H9 (cell line): ENCODE data around the gene DEFB128. TPM values are rescaled to one million over a fixed set of nuclear protein-coding genes. Genes with fewer than 3 reads are reported as not detected.

ENCODE experiments used
- DNase-seq: peaks from one replicate; pipeline ENCODE4 v3.0.0-alpha.2; 2017
- H2AFZ ChIP-seq: one replicate; pipeline ENCODE4 v1.6.1; 2013; ENCODE audit warnings: mild to moderate bottlenecking, low read length, control low read depth, moderate library complexity
- H2AK5ac ChIP-seq: 2 replicates; pipeline ENCODE4 v1.6.1; 2013; ENCODE audit warnings: low read length, control low read depth, mixed read lengths; ENCODE audit not compliant: insufficient read length
- H2BK120ac ChIP-seq: one replicate; pipeline ENCODE4 v1.6.1; 2013; ENCODE audit warnings: low read depth, mild to moderate bottlenecking, low read length, control low read depth, inconsistent platforms; ENCODE audit not compliant: poor library complexity, severe bottlenecking
- H2BK12ac ChIP-seq: 2 replicates; pipeline ENCODE4 v1.6.1; 2013; ENCODE audit warnings: low read length, control low read depth, mixed read lengths, low read depth; ENCODE audit not compliant: insufficient read length
- H2BK15ac ChIP-seq: 2 replicates; pipeline ENCODE4 v1.6.1; 2013; ENCODE audit warnings: low read depth, low read length, control low read depth
- H2BK20ac ChIP-seq: one replicate; pipeline ENCODE4 v1.6.1; 2013; ENCODE audit warnings: low read depth, mild to moderate bottlenecking, low read length, control low read depth, inconsistent platforms; ENCODE audit not compliant: poor library complexity, severe bottlenecking
- H2BK5ac ChIP-seq: 2 replicates; pipeline ENCODE4 v1.6.1; 2013; ENCODE audit warnings: low read length, control low read depth, mixed read lengths; ENCODE audit not compliant: insufficient read length
- H3K14ac ChIP-seq: 2 replicates; pipeline ENCODE4 v1.6.1; 2013; ENCODE audit warnings: low read length, control low read depth; ENCODE audit not compliant: insufficient read depth
- H3K18ac ChIP-seq: 2 replicates; pipeline ENCODE4 v1.6.1; 2013; ENCODE audit warnings: low read depth, mild to moderate bottlenecking, mixed read lengths, low read length, control low read depth; ENCODE audit not compliant: insufficient read length
- H3K23ac ChIP-seq: 2 replicates; pipeline ENCODE4 v1.6.1; 2013; ENCODE audit warnings: low read length, control low read depth, mixed read lengths, low read depth; ENCODE audit not compliant: insufficient read length
- H3K23me2 ChIP-seq: 2 replicates; pipeline ENCODE4 v1.6.1; 2013; ENCODE audit warnings: low read depth, mild to moderate bottlenecking, mixed read lengths, low read length, control low read depth; ENCODE audit not compliant: insufficient read length, poor library complexity, severe bottlenecking
- H3K27ac ChIP-seq: 2 replicates; pipeline ENCODE4 v1.5.1; 2013; ENCODE audit warnings: low read length, control low read depth, mixed read lengths, low read depth; ENCODE audit not compliant: insufficient read length
- H3K27me3 ChIP-seq: 2 replicates; pipeline ENCODE4 v1.6.1; 2013; ENCODE audit warnings: low read length, control low read depth, inconsistent platforms; ENCODE audit not compliant: insufficient read depth
- H3K4ac ChIP-seq: 2 replicates; pipeline ENCODE4 v1.6.1; 2013; ENCODE audit warnings: low read depth, mild to moderate bottlenecking, control low read depth, inconsistent platforms, low read length, moderate library complexity
- H3K4me1 ChIP-seq: 2 replicates; pipeline ENCODE4 v1.6.1; 2013; ENCODE audit warnings: low read length, control low read depth, inconsistent platforms; ENCODE audit not compliant: insufficient read depth
- H3K4me2 ChIP-seq: 2 replicates; pipeline ENCODE4 v1.6.1; 2013; ENCODE audit warnings: low read length, control low read depth, mixed read lengths; ENCODE audit not compliant: insufficient read length, insufficient read depth
- H3K56ac ChIP-seq: 2 replicates; pipeline ENCODE4 v1.6.1; 2013; ENCODE audit warnings: low read depth, mild to moderate bottlenecking, mixed read lengths, low read length, control low read depth; ENCODE audit not compliant: insufficient read length
- H3K79me1 ChIP-seq: 2 replicates; pipeline ENCODE4 v1.6.1; 2013; ENCODE audit warnings: low read depth, mild to moderate bottlenecking, moderate library complexity, low read length, control low read depth, inconsistent platforms; ENCODE audit not compliant: insufficient read depth, poor library complexity, severe bottlenecking
- H3K79me2 ChIP-seq: 2 replicates; pipeline ENCODE4 v1.6.1; 2013; ENCODE audit warnings: low read length, control low read depth, inconsistent platforms; ENCODE audit not compliant: insufficient read depth
- H3K9ac ChIP-seq: 2 replicates; pipeline ENCODE4 v1.6.1; 2013; ENCODE audit warnings: low read length, control low read depth, mixed read lengths; ENCODE audit not compliant: insufficient read length; ENCODE audit errors: extremely low read depth
- H3K9me3 ChIP-seq: one replicate; pipeline ENCODE4 v1.6.1; 2013; ENCODE audit warnings: low read depth, low read length, inconsistent platforms; ENCODE audit not compliant: control insufficient read depth
- H3T11ph ChIP-seq: one replicate; pipeline ENCODE4 v1.6.1; 2013; ENCODE audit warnings: mild to moderate bottlenecking, low read length, control low read depth, inconsistent platforms
- H4K20me1 ChIP-seq: one replicate; pipeline ENCODE4 v1.6.1; 2013; ENCODE audit not compliant: control insufficient read depth, insufficient read length, insufficient read depth
- H4K5ac ChIP-seq: 2 replicates; pipeline ENCODE4 v1.6.1; 2013; ENCODE audit warnings: low read depth, mild to moderate bottlenecking, mixed read lengths, low read length, control low read depth; ENCODE audit not compliant: insufficient read length
- H4K8ac ChIP-seq: replicated peaks from 2 replicates; pipeline ENCODE4 v1.6.1; 2013; ENCODE audit warnings: low read length, control low read depth, mixed read lengths, low read depth; ENCODE audit not compliant: insufficient read length
- H4K91ac ChIP-seq: 2 replicates; pipeline ENCODE4 v1.6.1; 2013; ENCODE audit warnings: low read depth, mild to moderate bottlenecking, moderate library complexity, mixed read lengths, low read length, control low read depth; ENCODE audit not compliant: insufficient read length
- H3K27ac Mint-ChIP-seq, 3 experiments: 2 replicates in 2 of 3; 3 replicates in 1 of 3; pipeline ENCODE4 v1.8.0; 2020 to 2021; ENCODE audit warnings: mixed read lengths in 3 of 3, mild to moderate bottlenecking in 1 of 3, moderate library complexity in 1 of 3
- H3K27me3 Mint-ChIP-seq: 2 replicates; pipeline ENCODE4 v1.8.0; 2021; ENCODE audit warnings: low read depth, mild to moderate bottlenecking, moderate library complexity, mixed read lengths
- H3K36me3 Mint-ChIP-seq, 3 experiments: 2 replicates in 2 of 3; 3 replicates in 1 of 3; pipeline ENCODE4 v1.8.0; 2020 to 2021; ENCODE audit warnings: low read depth in 3 of 3, mixed read lengths in 3 of 3; ENCODE audit not compliant: insufficient read depth in 1 of 3
- H3K4me1 Mint-ChIP-seq, 2 experiments: 2 replicates each; pipeline ENCODE4 v1.8.0; 2020; ENCODE audit warnings: mixed read lengths in 2 of 2
- H3K4me3 Mint-ChIP-seq, 2 experiments: 2 replicates in 1 of 2; 3 replicates in 1 of 2; pipeline ENCODE4 v1.8.0; 2020 to 2021; ENCODE audit warnings: mild to moderate bottlenecking in 2 of 2, mixed read lengths in 2 of 2, moderate library complexity in 1 of 2
- H3K9me3 Mint-ChIP-seq, 2 experiments: 2 replicates in 1 of 2; 3 replicates in 1 of 2; pipeline ENCODE4 v1.8.0; 2020; ENCODE audit warnings: mild to moderate bottlenecking in 2 of 2, mixed read lengths in 2 of 2, moderate library complexity in 1 of 2
- CTCF ChIP-seq: fragments of 200-600 bp; sonication (generic); conservative IDR thresholded peaks from 3 replicates; pipeline ENCODE4 v1.8.0; 2021; ENCODE audit warnings: antibody characterized with exemption, mild to moderate bottlenecking
- WGBS: extraction: QIAGEN DNeasy Blood & Tissue Kit; methylation state at CpG from one replicate; pipeline ENCODE4 v1.1.7; 2013; ENCODE audit warnings: missing lambda C conversion rate, low lambda C conversion rate, mixed read lengths; ENCODE audit not compliant: insufficient read length; ENCODE audit errors: extremely low coverage; 5-methylcytosine and 5-hydroxymethylcytosine counted together
- total RNA-seq: library from RNA; stranded (reverse); gene quantifications from 2 replicates; pipeline ENCODE4 v1.2.1, GENCODE V29; 2021

The DEFB128 gene
- total RNA-seq, 1 experiment from 2014 or later, result not detected

- H4K8ac ChIP-seq, result no peak overlapping the region
- H2BK12ac ChIP-seq, result no peak overlapping the region
- H3K27ac ChIP-seq, result no peak overlapping the region
- peaks cover 0 to 5% of the 10 kb centered on the region in 2 experiments; a peak in 1 of 4 replicates for H3K4me1 Mint-ChIP-seq
- no peak overlapping the region for H3K18ac ChIP-seq
- no peaks in the 10 kb centered on the region for H3K79me1 ChIP-seq
- H3K23ac ChIP-seq, result no peak overlapping the region
- no peaks in the 10 kb centered on the region for H3K9me3 ChIP-seq
- no CpG with 5 or more reads among the region's 7 CpGs for WGBS
- H2BK5ac ChIP-seq, result no peak overlapping the region
- no peak for TF ChIP-seq CTCF
- H3K4me1 ChIP-seq, result no peaks in the 10 kb centered on the region
- peaks cover 85% of the 10 kb centered on the region for H3K27me3 Mint-ChIP-seq
- no peak overlapping the region for H3K14ac ChIP-seq
- H3T11ph ChIP-seq, result no peak overlapping the region
- H2BK120ac ChIP-seq, result no peak overlapping the region
- DNase-seq, result no peak
- no peak overlapping the region for H2AK5ac ChIP-seq
- H3K36me3 Mint-ChIP-seq, result no peaks in the 10 kb centered on the region
- no peak overlapping the region for H4K5ac ChIP-seq
- H3K23me2 ChIP-seq, result no peaks in the 10 kb centered on the region
- H2BK20ac ChIP-seq, result no peak overlapping the region
- no peak overlapping the region for H3K27ac Mint-ChIP-seq
- H3K4me2 ChIP-seq, result no peak overlapping the region
- H3K9me3 Mint-ChIP-seq, result peaks cover 0 to 3% of the 10 kb centered on the region in 2 experiments; a peak in 2 of 5 replicates
- H3K9ac ChIP-seq, result no peak overlapping the region
- H2BK15ac ChIP-seq, result no peak overlapping the region
- H3K79me2 ChIP-seq, result no peaks in the 10 kb centered on the region
- H3K27me3 ChIP-seq, result no peaks in the 10 kb centered on the region
- H3K4ac ChIP-seq, result no peak overlapping the region
- H2AFZ ChIP-seq, result no peak overlapping the region
- H4K20me1 ChIP-seq, result no peaks in the 10 kb centered on the region
- no peak overlapping the region for H3K4me3 Mint-ChIP-seq
- no peak overlapping the region for H4K91ac ChIP-seq
- no peak overlapping the region for H3K56ac ChIP-seq
These were observed 21.4 kb upstream of the DEFB128 start for GRCh38 chr20:210809-211502.
